Left kidney (tissue), 2 donors: ENCODE results near the gene RRP1B. TPM values are rescaled to one million over a fixed set of nuclear protein-coding genes. Genes with fewer than 3 reads are reported as not detected.
"Not testable (repeated sequence)": the region's sequence is repeated elsewhere in the genome, so short reads cannot be mapped to it uniquely, and the experiment has no call there.

Experiments used
- DNase-seq: peaks from one replicate; pipeline ENCODE4 v3.0.0-alpha.2; 2013
- polyA plus RNA-seq: library from polyadenylated mRNA; unstranded; fragments of 120-200 nt; gene quantifications from one replicate; pipeline ENCODE4 v1.2.1, GENCODE V29; 2013; ENCODE audit not compliant: insufficient read length

Gene RRP1B
- polyA plus RNA-seq, 1 donor = 33.7 TPM

GRCh38 chr21:43640400-43640799 lies 19.0 kb upstream of the RRP1B start:
- no peak for DNase-seq

GRCh38 chr21:43643193-43643592 lies 16.2 kb upstream of the RRP1B start:
- no peak for DNase-seq

GRCh38 chr21:43644071-43644470 lies 15.3 kb upstream of the RRP1B start:
- DNase-seq = no peak

- DNase-seq = no peak
These were observed 14.8 kb upstream of the RRP1B start for GRCh38 chr21:43644609-43645008.

GRCh38 chr21:43645136-43645891 lies 14.0 kb upstream of the RRP1B start:
- DNase-seq = peak; percentile 74

- DNase-seq = no peak
These were observed 13.4 kb upstream of the RRP1B start for GRCh38 chr21:43645976-43646375.

GRCh38 chr21:43646550-43647260 lies 12.7 kb upstream of the RRP1B start:
- DNase-seq = peak; percentile 81

GRCh38 chr21:43648171-43648570 lies 11.2 kb upstream of the RRP1B start:
- DNase-seq = no peak

GRCh38 chr21:43651926-43652325 lies 7.4 kb upstream of the RRP1B start:
- DNase-seq = not testable (repeated sequence)

- no peak for DNase-seq
These were observed 6.7 kb upstream of the RRP1B start for GRCh38 chr21:43652616-43653015.

GRCh38 chr21:43653626-43654025 lies 5.7 kb upstream of the RRP1B start:
- DNase-seq = no peak

- DNase-seq = no peak
These were observed 4.4 kb upstream of the RRP1B start for GRCh38 chr21:43654806-43655489.

- no peak for DNase-seq
These were observed 1.8 kb upstream of the RRP1B start for GRCh38 chr21:43657355-43658087.

GRCh38 chr21:43658088-43658741 lies 1.1 kb upstream of the RRP1B start:
- no peak for DNase-seq

GRCh38 chr21:43658769-43659135 lies 608 bp upstream of the RRP1B start:
- DNase-seq = no peak

- DNase-seq = no peak
These were observed 2.9 kb downstream of the RRP1B start for GRCh38 chr21:43662286-43662685.

- no peak for DNase-seq
These were observed 3.7 kb downstream of the RRP1B start for GRCh38 chr21:43663033-43663432.

GRCh38 chr21:43664358-43664757 lies 5.0 kb downstream of the RRP1B start:
- DNase-seq = no peak

GRCh38 chr21:43665879-43666278 lies 6.5 kb downstream of the RRP1B start:
- DNase-seq = no peak

- no peak for DNase-seq
These were observed 8.0 kb downstream of the RRP1B start for GRCh38 chr21:43667191-43667904.
